Naive thymus-derived CD4-positive, alpha-beta T cell (primary cell): ENCODE data around the gene ATP9B. TPM values are rescaled to one million over a fixed set of nuclear protein-coding genes. Genes with fewer than 3 reads are reported as not detected.
A peak's percentile ranks its signal among the peaks of the same experiment; 100 is the strongest.

Source experiments
- ATAC-seq: fragments of 150-1000 bp; cut with Tn5 transposase; 2 replicates; pipeline ENCODE4 v1.10.0; 2021; ENCODE audit warnings: mild to moderate bottlenecking, moderate library complexity
- CTCF ChIA-PET: fragments of 350-600 bp; sonication (Branson Sonifier 250); formaldehyde crosslinking; loops from one replicate; lab custom pipeline; 2021; ENCODE audit warnings: antibody characterized with exemption; lab: Charles Lee
- POLR2A ChIA-PET: fragments of 350-600 bp; sonication (Branson Sonifier 250); formaldehyde crosslinking; loops from one replicate; lab custom pipeline; 2021; ENCODE audit warnings: antibody characterized with exemption, inconsistent platforms; lab: Charles Lee
- DNase-seq, 9 donors: peaks; one replicate each; pipeline versions ENCODE4 v3.0.0 to v3.0.0-alpha.2; 2020 to 2022; ENCODE audit warnings: mixed read lengths in 1 of 9
- H3K27ac ChIP-seq: one replicate; pipeline ENCODE4 v1.7.0; 2013; ENCODE audit warnings: mild to moderate bottlenecking, low read depth, low read length, moderate library complexity
- H3K27me3 ChIP-seq, 2 donors: one replicate each; pipeline ENCODE4 v1.7.0; 2013; ENCODE audit warnings: low read length in 2 of 2, mild to moderate bottlenecking in 2 of 2, moderate library complexity in 2 of 2; ENCODE audit not compliant: control insufficient read depth in 2 of 2, insufficient read depth in 2 of 2
- H3K36me3 ChIP-seq, 3 experiments: 1 replicate in 2 of 3; 2 replicates in 1 of 3; pipeline ENCODE4 v1.7.0; 2013; ENCODE audit warnings: low read length in 3 of 3, mild to moderate bottlenecking in 3 of 3, moderate library complexity in 1 of 3; ENCODE audit not compliant: insufficient read depth in 3 of 3, control insufficient read depth in 2 of 3
- H3K4me1 ChIP-seq, 2 donors: one replicate each; pipeline ENCODE4 v1.7.0; 2013; ENCODE audit warnings: low read length in 2 of 2, mild to moderate bottlenecking in 2 of 2, moderate library complexity in 1 of 2; ENCODE audit not compliant: control insufficient read depth in 2 of 2, insufficient read depth in 2 of 2
- H3K4me3 ChIP-seq: 2 replicates; pipeline ENCODE4 v1.7.0; 2013; ENCODE audit warnings: mild to moderate bottlenecking, low read length
- H3K9me3 ChIP-seq, 3 experiments: 1 replicate in 2 of 3; 2 replicates in 1 of 3; pipeline ENCODE4 v1.7.0; 2013; ENCODE audit warnings: low read length in 3 of 3; ENCODE audit not compliant: control insufficient read depth in 2 of 3
- H3K27ac Mint-ChIP-seq, 9 donors: one replicate each; pipeline ENCODE4 v1.8.0; 2020 to 2022; ENCODE audit warnings: mixed read lengths in 9 of 9, mild to moderate bottlenecking in 8 of 9, moderate library complexity in 5 of 9, inconsistent platforms in 2 of 9
- H3K27me3 Mint-ChIP-seq, 5 donors: one replicate each; pipeline ENCODE4 v1.8.0; 2021 to 2022; ENCODE audit warnings: mixed read lengths in 5 of 5, mild to moderate bottlenecking in 1 of 5
- H3K36me3 Mint-ChIP-seq, 5 donors: one replicate each; pipeline ENCODE4 v1.8.0; 2020 to 2022; ENCODE audit warnings: mixed read lengths in 5 of 5, mild to moderate bottlenecking in 3 of 5, inconsistent platforms in 1 of 5
- H3K4me1 Mint-ChIP-seq, 7 donors: one replicate each; pipeline ENCODE4 v1.8.0; 2020 to 2022; ENCODE audit warnings: mixed read lengths in 7 of 7, mild to moderate bottlenecking in 3 of 7, inconsistent platforms in 1 of 7
- H3K4me3 Mint-ChIP-seq, 10 donors: one replicate each; pipeline ENCODE4 v1.8.0; 2020 to 2022; ENCODE audit warnings: mild to moderate bottlenecking in 10 of 10, mixed read lengths in 10 of 10, moderate library complexity in 6 of 10, inconsistent platforms in 2 of 10
- H3K9me3 Mint-ChIP-seq, 11 donors: one replicate each; pipeline ENCODE4 v1.8.0; 2020 to 2022; ENCODE audit warnings: mixed read lengths in 11 of 11, mild to moderate bottlenecking in 4 of 11, inconsistent platforms in 1 of 11, moderate library complexity in 1 of 11
- intact Hi-C, 2 donors: fragments of 100-400 bp; cut with micrococcal nuclease; formaldehyde crosslinking; loops; one replicate each; pipeline ENCODE4 v1.15.1; 2023
- polyA plus RNA-seq, 2 donors: library from polyadenylated mRNA; unstranded; fragments of 300-500 nt; fragmentation: Illumina TruSeq; gene quantifications; one replicate each; pipeline ENCODE4 v1.2.3, GENCODE V29; 2021
- total RNA-seq, 6 experiments: library from RNA in 5 of 6; stranded (reverse) in 5 of 6; gene quantifications; 1 replicate in 5 of 6; 2 replicates in 1 of 6; pipeline ENCODE4 v1.2.3 and lab custom pipeline; 2021 to 2026

The ATP9B gene
- total and polyA plus RNA-seq, 7 experiments from 2014 or later = 21.3 to 90.5 (median 79.4) TPM

DNA sequence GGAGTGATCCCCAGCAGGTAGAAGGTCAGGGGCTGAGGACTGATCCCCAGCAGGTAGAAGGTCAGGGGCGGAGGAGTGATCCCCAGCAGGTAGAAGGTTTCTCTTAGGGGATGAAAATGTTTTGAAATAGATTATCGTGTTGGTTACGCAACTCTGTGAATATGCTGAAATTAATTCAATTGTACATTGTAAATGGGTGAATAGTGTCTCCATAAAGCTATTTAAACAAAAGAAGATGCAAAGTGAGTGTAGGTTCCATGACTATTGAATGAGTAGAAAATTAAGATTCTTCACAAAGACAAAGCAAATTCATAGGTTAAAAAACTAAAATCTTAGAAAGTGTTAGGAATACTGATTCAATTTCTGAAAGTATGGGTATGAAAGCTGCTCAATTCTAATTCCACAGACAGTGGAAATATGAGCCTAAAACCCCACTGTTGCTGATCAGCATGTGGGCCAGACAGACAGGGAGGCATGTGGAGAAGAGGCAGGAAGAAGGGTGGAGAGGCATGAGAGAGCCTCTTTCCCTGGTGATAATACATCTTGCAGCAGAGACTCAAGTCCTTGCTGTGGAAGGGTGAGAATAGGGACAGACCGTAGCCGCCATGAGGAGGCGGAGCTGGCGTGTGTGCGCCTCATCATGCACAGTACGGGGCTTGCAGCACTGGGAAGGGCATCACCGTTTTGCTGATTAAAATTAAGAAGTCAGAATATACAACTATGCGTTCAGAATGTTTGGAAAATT is 240.6 kb downstream of the ATP9B start:
- Mint-ChIP-seq H3K9me3 (peaks cover 0 to 8% (median 0%) of the 10 kb centered on the region in 11 donors), H3K4me1 (peaks cover 0 to 5% (median 0%) of the 10 kb centered on the region in 7 donors), H3K4me3 (no peak overlapping the region), H3K27ac (peak overlapping the region in 2 of 9 donors; percentile 36 to 63), H3K27me3 (no peaks in the 10 kb centered on the region), H3K36me3 (peaks cover 0 to 72% (median 59%) of the 10 kb centered on the region in 5 donors)
- H3K36me3 ChIP-seq = peaks cover 0 to 59% (median 0%) of the 10 kb centered on the region in 3 experiments
- POLR2A ChIA-PET = no interaction called here
- no peak overlapping the region for H3K4me3 ChIP-seq
- CTCF ChIA-PET = no interaction called here
- no peak overlapping the region for H3K27ac ChIP-seq
- intact Hi-C loops = no loop called here
- DNase-seq (no peak), ATAC-seq (no peak)
- H3K27me3 ChIP-seq = no peaks in the 10 kb centered on the region
- H3K4me1 ChIP-seq = no peaks in the 10 kb centered on the region
- no peaks in the 10 kb centered on the region for H3K9me3 ChIP-seq

DNA sequence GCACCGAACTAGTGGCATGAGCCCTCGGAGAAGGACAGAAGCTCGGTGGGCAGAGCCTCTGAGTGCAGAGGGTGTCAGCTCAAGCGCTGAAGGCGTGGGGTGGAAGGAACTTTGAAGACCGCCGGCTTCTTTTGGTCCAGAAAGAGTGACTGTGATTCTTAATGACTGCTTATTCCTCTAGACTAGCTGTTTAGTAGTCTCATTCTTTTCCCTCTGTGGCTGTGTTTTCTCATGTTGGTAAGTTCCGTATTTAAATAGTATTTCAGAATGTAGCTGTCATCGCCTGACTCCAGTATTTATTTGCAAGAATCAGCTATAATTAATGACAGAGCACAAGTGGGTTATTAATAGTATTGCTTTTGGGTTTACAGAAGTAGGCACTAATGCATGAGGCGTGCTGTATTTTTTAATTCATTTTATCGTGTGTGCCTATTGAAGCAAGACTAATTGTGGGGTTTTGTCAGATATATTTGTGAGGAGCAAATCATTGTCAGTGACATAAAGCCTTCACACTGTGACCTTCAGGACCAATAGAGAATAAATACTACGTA is 245.7 kb downstream of the ATP9B start:
- Mint-ChIP-seq H3K9me3 (peaks cover 0 to 23% (median 8%) of the 10 kb centered on the region in 11 donors), H3K27me3 (no peaks in the 10 kb centered on the region), H3K4me3 (no peak overlapping the region), H3K36me3 (peaks cover 0 to 76% (median 64%) of the 10 kb centered on the region in 5 donors), H3K27ac (no peak overlapping the region), H3K4me1 (peaks cover 8 to 29% (median 17%) of the 10 kb centered on the region in 7 donors)
- ChIA-PET POLR2A (no interaction called here), CTCF (no interaction called here)
- peaks cover 0 to 34% (median 0%) of the 10 kb centered on the region in 3 experiments for H3K36me3 ChIP-seq
- DNase-seq (no peak), ATAC-seq (no peak)
- peaks cover 0 to 7% of the 10 kb centered on the region in 2 donors for H3K4me1 ChIP-seq
- intact Hi-C loops = no loop called here
- no peak overlapping the region for H3K4me3 ChIP-seq
- no peaks in the 10 kb centered on the region for H3K27me3 ChIP-seq
- no peak overlapping the region for H3K27ac ChIP-seq
- peaks cover 0 to 6% (median 0%) of the 10 kb centered on the region in 3 experiments for H3K9me3 ChIP-seq

- Mint-ChIP-seq H3K9me3 (peaks cover 0 to 23% (median 8%) of the 10 kb centered on the region in 11 donors), H3K27me3 (no peaks in the 10 kb centered on the region), H3K36me3 (peaks cover 0 to 74% (median 57%) of the 10 kb centered on the region in 5 donors), H3K4me3 (no peak overlapping the region), H3K4me1 (peaks cover 8 to 29% (median 17%) of the 10 kb centered on the region in 7 donors), H3K27ac (peak overlapping the region in 1 of 9 donors; percentile 1)
- DNase-seq = no peak
- H3K4me1 ChIP-seq = peaks cover 0 to 7% of the 10 kb centered on the region in 2 donors
- H3K36me3 ChIP-seq = peaks cover 0 to 35% (median 0%) of the 10 kb centered on the region in 3 experiments
- H3K9me3 ChIP-seq = peaks cover 0 to 6% (median 0%) of the 10 kb centered on the region in 3 experiments
- ATAC-seq = no peak
- H3K27me3 ChIP-seq = no peaks in the 10 kb centered on the region
- H3K4me3 ChIP-seq = no peak overlapping the region
- POLR2A ChIA-PET = no interaction called here
- intact Hi-C loops = no loop called here
- CTCF ChIA-PET = no interaction called here
- no peak overlapping the region for H3K27ac ChIP-seq
These were observed 246.4 kb downstream of the ATP9B start for GRCh38 chr18:79315596-79315995.

DNA sequence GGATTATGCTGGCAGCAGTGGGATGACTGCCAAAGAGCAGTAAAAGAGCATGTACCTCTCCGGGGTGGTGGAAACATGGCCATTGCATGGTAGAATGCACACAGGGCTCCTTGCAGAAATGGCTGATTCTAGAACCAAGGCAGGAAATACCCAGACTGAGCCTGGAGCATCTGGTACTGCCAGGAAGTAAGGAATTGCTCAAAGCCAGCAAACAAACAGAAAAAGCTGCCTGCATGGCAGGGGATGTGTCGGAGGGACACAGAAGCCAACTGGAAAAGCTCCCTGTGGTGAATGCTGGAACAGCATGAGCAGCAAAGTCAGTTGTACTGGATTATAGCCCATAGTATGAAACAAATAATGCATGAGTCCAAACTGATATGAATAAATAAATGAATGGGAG is 248.5 kb downstream of the ATP9B start:
- peak overlapping the region in 6 of 9 donors; percentile 15 to 80 (median 62) for H3K27ac Mint-ChIP-seq
- DNase-seq = no peak
- no peaks in the 10 kb centered on the region for H3K27me3 Mint-ChIP-seq
- Histone ChIP-seq H3K4me1 (peaks cover 0 to 7% of the 10 kb centered on the region in 2 donors), H3K27ac (no peak overlapping the region), H3K9me3 (peaks cover 0 to 6% (median 0%) of the 10 kb centered on the region in 3 experiments), H3K4me3 (no peak overlapping the region), H3K27me3 (no peaks in the 10 kb centered on the region), H3K36me3 (peaks cover 0 to 28% (median 0%) of the 10 kb centered on the region in 3 experiments)
- H3K4me1 Mint-ChIP-seq = peaks cover 8 to 29% (median 17%) of the 10 kb centered on the region in 7 donors
- ChIA-PET POLR2A (no interaction called here), CTCF (no interaction called here)
- H3K36me3 Mint-ChIP-seq = peaks cover 0 to 71% (median 54%) of the 10 kb centered on the region in 5 donors
- ATAC-seq = no peak
- intact Hi-C loops = no loop called here
- no peak overlapping the region for H3K4me3 Mint-ChIP-seq
- peaks cover 0 to 23% (median 7%) of the 10 kb centered on the region in 11 donors for H3K9me3 Mint-ChIP-seq

DNA sequence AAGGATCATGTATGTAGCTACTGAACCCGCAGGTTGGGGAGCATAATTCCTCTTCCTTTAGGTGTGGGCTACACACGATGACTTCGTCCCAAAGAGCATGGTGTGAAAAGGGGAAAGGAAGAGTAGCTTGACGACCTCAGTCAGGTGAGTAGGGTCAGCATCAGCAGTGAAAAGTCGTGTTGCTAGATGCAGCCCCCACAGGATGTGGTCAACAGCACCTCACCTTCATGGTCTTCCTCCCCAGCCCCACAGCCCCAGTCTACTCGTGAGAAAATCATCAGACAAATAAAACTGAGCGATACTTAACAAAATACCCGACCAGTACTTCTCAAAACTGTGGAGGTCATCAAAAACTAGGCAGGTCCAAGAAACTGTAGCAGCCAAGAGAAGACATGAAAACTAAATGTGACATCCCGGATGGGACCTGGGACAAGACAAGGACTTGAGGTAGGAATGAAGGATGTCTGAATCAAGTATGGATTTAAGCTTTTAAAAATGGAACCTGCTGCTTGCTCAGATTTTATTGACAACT is 249.0 kb downstream of the ATP9B start:
- Histone ChIP-seq H3K4me1 (peaks cover 0 to 7% of the 10 kb centered on the region in 2 donors), H3K27ac (no peak overlapping the region), H3K36me3 (peaks cover 0 to 23% (median 0%) of the 10 kb centered on the region in 3 experiments), H3K4me3 (no peak overlapping the region), H3K9me3 (peaks cover 0 to 6% (median 0%) of the 10 kb centered on the region in 3 experiments), H3K27me3 (no peaks in the 10 kb centered on the region)
- Mint-ChIP-seq H3K9me3 (peaks cover 0 to 23% (median 7%) of the 10 kb centered on the region in 11 donors), H3K4me1 (peaks cover 8 to 29% (median 17%) of the 10 kb centered on the region in 7 donors), H3K27ac (peak overlapping the region in 8 of 9 donors; percentile 14 to 80 (median 62)), H3K36me3 (peaks cover 0 to 68% (median 51%) of the 10 kb centered on the region in 5 donors), H3K27me3 (no peaks in the 10 kb centered on the region), H3K4me3 (no peak overlapping the region)
- intact Hi-C loops = no loop called here
- ChIA-PET POLR2A (no interaction called here), CTCF (no interaction called here)
- ATAC-seq = no peak
- no peak for DNase-seq

DNA sequence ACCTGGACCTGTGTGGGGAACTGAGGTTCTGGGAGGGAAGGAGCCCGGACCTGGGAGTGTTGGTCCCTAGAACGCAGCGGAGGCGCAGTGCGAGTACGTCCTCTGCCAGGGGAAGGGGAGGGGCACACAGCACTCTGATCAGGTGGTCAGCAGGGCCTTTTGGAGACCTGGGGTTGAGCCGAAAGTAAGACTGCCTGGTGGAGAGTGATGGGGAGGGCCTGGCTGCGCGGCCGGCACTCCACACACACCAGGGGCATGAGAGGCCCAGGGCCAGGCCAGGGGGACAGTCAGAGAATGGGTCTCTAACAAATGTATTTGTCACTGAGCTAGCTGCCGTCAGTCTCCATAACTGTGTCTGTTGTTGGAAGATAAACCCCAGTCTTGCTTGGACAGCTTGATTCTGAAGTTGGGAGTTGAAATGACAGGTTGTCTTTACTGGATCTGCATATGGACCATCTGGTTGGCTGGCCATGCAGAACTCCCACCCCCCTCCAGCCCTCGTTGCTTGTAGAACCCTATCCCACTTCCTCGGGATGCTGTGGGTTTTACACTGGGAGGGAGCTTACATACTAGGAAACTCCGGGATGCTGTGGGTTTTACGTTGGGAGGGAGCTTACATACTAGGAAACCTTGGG is 251.1 kb downstream of the ATP9B start:
- Histone ChIP-seq H3K27me3 (no peaks in the 10 kb centered on the region), H3K4me1 (peaks cover 0 to 7% of the 10 kb centered on the region in 2 donors), H3K4me3 (no peak overlapping the region), H3K9me3 (peaks cover 0 to 6% (median 0%) of the 10 kb centered on the region in 3 experiments), H3K27ac (no peak overlapping the region), H3K36me3 (peaks cover 0 to 20% (median 0%) of the 10 kb centered on the region in 3 experiments)
- DNase-seq (no peak), ATAC-seq (no peak)
- ChIA-PET POLR2A (no interaction called here), CTCF (interaction anchor here (0.6 kb wide), 1 partner anchor 203 kb away, joined by 3 read pairs; no protein-coding TSS in a partner anchor)
- Mint-ChIP-seq H3K27me3 (no peaks in the 10 kb centered on the region), H3K4me3 (no peak overlapping the region), H3K4me1 (peaks cover 8 to 29% (median 17%) of the 10 kb centered on the region in 7 donors), H3K36me3 (peaks cover 1 to 67% (median 53%) of the 10 kb centered on the region in 5 donors), H3K27ac (no peak overlapping the region), H3K9me3 (peaks cover 0 to 12% (median 7%) of the 10 kb centered on the region in 11 donors)
- intact Hi-C loops = no loop called here
